Stimulated activated CD4-positive, alpha-beta T cell treated with anti-CD3 and anti-CD28 coated beads, Interleukin-2, amount 100 ng/mL, for 4 hours (primary cell): Measurements from ENCODE around the gene SNRNP70.
"Not testable (repeated sequence)": the region's sequence is repeated elsewhere in the genome, so short reads cannot be mapped to it uniquely, and the experiment has no call there.

ENCODE experiments used
- DNase-seq: peaks from one replicate; pipeline ENCODE4 v3.0.0-alpha.2; 2020; ENCODE audit warnings: low read depth

The SNRNP70 gene

DNA sequence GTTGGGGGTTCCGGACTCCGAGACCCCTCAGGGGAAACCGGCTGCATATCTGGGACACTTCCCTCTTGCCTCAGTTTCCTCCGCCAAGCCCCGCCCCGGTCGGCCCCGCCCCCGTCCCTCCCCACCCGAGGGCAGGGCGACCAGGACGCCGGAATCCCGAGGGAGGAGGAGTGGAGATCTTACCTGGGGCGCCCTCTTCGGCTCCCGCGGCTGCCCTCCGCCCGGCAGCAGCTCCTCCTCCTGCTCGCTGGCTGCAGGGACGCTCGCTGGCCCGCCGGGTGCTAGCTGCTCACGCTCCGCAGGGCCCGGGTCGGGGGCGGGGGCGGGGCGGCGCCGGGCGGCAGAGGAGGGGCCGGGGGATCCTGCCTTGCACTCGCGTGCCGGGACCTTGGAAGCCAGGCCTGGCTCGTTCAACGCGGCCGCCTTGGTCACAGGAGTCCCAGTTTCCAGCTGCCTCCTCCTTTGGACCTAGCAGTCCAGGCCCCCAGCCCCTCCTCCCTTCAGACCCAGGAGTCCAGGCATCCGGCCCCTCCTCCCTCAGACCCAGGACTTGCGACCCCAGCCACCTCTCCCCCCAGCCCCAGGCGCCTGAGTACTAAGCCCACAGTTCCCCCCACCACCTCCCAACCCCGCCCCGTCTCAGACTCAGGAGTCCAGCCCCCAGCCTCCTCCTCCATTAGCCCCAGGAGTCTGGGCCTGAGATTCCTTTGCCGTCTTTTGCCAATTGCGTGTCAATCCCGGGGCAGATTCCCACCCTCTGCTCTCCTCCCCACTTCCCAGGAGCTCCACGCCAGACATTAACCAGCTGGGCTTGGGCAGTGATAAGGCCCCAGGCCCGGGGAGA lies 20.3 kb upstream of the SNRNP70 start, which contains the start of gene NTF4:
Gene NTF4, minus strand, starts transcription at position 51 of the 844 bp plus-strand sequence. CDS start 2,821 bp downstream, outside the sequence.
- DNase-seq: no peak

DNA sequence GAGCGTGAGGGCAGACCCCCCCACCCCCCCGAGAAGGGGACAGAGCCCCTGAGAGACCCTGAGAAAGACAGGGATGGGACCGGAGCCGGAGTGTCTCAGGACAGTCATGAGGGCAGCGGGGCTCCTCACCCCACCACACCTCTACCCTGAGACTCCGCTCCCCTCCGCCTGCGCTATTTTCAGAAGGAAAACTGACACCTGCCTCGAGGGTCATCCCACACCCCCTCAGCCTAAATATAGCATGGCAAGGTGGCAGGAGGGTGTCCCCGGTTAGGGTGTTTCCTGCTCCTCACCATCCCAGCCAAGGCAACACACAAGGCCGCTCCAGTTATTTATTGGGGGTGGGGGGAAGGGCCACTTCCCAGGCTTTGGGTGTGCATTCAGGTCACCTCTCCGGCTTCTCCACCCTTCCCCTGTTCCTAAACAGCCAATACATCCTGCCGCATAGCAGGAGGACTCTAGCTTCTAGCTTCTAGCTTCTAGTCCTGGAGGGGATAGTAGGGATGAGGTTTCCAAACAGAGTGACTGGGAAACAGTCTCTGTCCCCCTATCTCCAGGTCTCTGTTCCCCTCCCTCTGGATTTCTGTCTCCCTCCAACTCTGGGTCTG lies 19.2 kb upstream of the SNRNP70 start:
- no peak for DNase-seq

DNA sequence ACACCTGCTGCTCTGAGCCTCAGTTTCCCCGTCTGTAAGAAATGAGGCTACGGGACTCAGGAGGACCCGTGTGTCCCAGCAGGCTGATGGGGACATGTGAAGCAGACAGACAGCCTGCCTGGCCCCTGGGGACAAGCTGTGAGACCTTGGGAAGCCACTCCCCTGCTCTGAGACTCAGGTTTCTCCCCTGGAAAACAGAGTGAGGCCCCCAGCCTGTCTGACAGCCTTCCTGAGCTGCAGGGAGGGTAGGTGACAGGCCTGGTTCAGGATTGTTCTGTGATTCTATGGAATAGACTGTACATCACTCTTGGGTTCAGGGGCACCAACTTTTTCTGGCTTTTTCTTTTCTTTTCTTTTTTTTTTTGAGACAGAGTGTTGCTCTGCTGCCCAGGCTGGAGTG lies 17.7 kb upstream of the SNRNP70 start:
- DNase-seq: no peak

DNA sequence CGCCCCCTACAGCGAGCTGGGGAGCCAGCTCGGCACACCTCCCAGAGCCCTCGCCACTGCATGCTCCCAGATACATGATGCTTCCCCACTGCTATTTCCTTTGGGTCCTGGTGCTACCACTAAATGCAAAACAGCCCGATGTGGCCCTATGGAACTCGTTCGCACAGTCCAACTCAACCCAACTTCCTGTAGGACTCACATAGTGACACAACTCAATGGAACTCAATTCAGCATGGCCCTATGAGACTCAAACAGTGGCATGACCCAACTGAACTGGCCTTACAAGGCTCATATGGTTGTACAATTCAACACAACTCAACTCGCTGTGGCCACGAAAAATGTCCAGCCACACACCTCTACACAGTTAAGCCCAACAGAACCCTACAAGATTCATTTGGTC lies 16.2 kb upstream of the SNRNP70 start:
- no peak for DNase-seq

DNA sequence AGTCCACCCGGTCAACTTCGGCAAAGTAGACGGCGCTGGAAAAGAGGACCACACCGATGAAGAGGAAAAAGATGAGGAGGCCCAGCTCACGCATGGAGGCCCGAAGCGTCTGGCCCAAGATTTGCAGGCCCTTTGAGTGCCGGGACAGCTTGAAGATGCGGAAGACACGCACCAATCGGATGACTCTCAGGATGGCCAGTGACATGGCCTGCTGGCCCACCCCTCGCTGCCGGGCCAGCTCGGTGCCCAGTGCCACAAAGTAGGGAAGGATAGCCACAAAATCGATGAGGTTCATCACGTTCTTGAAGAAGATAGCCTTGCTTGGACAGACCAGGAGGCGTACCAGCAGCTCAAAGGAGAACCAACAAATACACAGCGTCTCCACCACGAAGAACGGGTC lies 14.8 kb upstream of the SNRNP70 start:
- no peak for DNase-seq

DNA sequence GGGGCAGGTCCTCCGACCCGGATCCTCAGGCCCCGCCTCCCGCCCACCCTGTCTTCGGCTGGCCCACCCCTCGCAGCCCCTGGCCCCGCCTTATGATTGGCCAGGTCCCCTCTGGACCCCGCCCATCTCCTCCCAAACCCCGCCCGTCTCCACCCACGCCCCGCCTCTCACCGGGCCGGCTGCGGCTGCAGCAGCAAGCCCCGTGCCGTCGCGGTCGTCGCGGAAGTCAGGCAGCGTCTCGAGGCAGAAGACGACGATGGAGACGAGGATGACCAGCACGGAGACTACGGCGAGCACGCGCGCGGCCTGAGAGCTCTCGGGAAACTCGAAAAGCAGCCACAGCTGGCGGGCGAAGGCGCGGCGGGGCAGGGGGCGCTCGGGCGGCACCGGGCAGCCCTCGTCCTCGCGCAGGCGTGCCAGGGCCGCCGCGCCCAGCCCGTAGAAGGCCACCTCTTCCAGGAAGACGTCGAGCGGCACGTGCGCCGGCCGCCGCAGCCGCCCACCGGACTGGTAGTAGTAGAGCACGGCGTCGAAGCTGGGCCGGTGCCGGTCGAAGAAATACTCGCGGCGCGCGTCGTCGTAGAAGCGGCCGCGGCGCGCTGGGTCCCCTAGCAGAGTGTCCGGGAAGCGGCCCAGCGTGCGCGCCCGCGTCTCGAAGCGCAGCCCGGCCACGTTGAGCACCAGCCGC lies 13.2 kb upstream of the SNRNP70 start:
- peak; percentile 34 for DNase-seq

DNA sequence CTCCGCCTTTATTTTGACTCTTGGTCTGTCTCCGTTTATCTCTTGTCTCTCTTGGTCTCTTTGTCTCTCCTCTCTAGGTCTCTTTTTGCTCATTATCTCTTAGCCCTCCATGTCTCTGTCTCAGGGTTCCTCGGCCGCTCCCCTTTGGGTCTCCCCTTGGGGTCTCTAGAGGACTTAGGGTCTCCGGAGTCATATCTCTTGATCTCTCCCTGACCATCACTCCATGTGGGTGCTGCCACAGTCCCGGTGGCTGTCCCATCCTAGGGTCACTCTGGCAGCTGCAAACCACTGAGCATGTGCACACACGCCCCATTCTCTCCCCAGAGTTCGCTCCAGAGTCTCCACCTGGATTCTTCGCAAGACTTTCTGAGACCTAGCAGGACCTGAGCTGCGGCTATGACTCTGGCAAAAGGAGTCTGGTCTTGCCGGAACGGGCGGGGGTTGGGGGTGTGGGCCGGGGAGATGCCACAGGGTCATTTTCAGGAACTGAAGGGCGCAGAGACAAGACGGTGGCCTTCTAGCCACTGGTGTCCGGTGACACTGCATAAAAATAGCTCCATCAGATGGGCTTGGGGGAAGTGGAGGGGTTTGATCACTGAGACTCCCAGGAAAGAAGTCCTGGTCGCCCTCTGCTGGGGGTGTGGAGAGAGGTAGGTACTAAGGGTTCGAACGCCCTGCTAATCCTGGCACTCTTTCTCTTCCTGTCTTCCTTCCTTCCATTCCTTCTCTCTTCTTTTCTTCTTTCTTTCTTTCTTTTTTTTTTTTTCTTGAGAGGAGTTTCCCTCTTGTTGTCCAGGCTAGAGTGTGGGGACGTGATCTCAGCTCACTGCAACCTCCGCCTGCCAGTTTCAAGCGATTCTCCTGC lies 11.5 kb upstream of the SNRNP70 start:
- no peak for DNase-seq

DNA sequence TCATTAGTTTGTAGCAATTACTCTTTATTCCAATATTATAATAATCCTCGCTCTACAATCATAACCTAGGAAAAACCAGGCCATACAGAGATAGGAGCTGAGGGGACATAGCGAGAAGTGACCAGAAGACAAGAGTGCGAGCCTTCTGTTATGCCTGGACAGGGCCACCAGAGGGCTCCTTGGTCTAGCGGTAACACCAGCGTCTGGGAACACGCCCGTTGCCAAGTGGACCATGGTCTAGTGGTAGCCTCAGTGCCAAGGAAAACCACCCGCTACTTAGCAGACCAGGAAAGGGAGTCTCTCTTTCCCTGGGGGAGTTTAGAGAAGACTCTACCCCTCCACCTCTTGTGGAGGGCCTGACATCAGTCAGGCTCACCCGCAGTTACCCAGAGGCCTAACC lies 10.4 kb upstream of the SNRNP70 start:
- DNase-seq: not testable (repeated sequence)

DNA sequence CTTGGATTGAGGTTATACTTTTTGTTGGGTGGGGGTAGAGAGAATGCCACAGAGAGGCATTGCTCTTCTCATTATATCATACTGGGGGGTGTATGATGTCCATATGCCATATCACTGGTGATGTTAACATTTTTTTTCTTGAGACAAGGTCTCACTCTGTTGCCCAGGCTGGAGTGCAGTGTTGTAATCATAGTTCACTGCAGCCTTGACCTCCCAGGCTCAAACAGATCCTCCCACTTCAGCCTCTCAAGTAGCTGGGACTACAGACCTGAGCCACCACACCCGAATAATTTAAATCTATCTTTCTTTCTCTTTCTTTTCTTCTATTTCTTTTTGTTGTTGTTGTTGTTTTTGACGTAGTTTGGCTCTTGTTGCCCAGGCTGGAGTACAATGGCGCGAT lies 4.9 kb upstream of the SNRNP70 start:
- DNase-seq: no peak

DNA sequence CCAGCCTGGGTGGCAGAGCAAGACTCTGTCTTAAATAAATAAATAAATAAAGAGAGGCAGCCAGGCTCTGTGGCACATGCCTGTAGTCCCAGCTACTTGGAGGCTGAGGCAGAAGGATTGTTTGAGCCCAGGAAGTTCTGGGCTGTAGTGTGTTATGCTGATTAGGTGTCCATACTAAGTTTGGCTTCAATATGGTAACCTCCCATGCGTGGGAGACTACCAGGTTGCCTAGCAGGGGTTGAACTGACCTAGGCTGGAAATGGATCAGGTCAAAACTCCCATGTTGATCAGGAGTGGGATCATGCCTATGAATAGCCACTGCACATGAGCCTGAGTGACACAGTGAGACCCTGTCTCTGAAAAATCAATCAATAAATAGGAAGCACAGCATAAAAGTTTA lies 4.0 kb upstream of the SNRNP70 start:
- no peak for DNase-seq

DNA sequence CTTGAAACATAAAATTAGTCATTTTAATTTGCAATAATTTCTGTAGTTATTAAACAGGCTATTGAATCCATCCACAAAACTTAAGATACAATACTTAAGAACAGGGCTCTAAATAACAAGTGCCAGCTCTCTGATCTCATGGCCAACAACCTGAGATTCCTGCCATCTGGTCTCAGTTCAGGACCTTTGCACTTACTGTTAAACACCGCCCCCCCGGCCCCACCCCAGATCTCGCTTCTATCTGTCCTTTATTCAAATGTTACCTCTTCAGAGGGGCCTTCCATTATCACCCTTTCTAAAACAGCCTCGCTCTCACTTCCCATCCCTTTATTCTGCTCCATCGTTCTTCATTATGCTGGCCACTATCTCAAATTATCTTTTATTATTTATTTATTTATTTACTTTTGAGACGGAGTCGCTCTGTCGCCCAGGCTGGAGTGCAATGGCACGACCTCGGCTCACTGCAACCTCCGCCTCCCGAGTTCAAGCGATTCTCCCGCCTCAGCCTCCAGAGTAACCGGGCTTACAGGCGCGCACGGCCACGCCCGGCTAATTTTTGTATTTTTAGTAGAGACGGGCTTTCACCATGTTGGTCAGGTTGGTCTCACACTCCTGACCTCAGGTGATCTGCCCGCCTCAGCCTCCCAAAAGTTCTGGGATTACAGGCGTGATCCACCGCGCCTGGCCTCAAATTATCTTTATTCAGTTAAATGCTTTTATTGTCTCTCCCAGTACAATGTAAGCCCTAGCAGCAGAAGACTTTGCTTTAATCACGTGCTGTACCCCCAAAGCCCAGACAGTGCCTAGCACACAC lies 838 bp upstream of the SNRNP70 start:
- DNase-seq: no peak

DNA sequence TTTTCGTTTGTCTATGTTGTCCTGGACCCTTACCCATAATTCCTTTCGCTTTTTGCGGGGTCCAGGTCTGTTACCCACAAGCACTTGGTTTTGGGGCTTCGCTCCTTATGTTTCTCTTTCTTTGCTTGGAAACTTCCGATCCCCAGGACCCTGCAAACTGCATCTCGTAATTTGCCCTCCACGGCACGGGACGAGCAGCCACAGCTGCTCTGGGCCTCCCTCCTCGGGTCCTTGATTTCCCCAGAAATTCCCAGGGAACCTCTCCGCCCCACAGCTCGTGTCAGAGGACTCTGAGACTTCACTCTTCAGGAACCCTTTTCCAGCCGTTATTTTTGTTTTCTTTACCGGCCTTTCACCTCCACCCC lies 599 bp downstream of the SNRNP70 start:
- no peak for DNase-seq

DNA sequence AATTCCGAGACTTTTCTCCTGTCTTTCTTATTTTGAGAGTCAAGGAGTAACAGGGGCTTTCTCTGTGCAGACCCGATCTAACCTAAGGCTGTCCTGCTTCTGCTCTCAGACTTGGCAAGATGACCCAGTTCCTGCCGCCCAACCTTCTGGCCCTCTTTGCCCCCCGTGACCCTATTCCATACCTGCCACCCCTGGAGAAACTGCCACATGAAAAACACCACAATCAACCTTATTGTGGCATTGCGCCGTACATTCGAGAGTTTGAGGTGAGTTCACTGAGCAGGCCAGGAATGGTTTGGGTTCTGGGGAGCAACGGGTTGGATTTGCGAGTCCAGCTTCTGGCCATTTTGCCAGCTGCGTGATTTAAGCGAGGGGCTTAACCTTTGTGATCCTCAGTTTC lies 1.0 kb downstream of the SNRNP70 start:
- no peak for DNase-seq

DNA sequence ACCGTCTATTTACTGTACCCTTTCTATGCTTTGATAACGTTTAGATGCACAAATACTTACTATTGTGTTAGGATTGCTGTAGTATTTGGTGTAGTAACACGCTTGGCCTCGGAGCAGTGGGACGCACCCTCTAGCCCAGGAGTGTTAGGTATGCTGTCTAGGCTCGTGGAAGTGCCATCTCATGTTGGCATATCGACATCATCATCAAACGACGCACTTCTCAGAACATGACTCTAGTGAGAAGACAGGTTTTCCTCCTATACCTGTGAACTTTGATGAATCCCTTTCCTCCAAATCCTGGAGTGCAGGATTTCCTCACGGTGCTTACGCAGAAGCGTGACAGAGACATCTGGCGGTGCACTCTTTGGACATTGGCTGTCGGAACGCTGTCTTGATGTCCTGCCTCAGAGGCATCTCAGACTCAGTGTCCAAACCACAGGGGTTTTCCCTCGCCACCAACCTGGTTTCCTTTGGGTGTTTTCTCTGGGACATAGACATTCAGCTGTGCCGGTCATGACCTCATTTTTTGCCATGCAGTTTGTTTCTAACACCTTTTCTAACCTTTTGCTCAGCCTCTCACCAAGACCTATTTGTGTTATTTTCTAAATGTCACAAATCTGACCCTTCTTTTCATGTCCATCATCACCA lies 6.3 kb downstream of the SNRNP70 start:
- no peak for DNase-seq

DNA sequence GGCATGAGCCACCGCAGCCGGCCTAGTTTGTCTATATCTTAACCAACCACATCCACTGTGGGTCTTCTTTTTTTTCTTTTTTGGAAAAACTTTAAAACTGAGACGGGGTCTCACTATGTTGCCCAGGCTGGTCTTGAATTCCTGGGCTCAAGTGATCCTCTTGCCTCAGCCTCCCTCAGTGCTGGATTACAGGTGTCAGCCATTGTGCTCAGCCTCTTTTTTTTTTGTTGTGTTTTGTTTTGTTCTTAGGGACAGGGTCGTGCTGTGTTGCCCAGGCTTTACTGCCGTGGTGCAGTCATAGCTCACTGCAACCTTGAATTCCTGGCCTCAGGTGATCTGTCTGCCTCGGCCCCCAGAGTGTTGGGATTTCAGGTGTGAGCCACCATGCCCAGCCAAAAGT lies 7.4 kb downstream of the SNRNP70 start:
- DNase-seq: no peak

DNA sequence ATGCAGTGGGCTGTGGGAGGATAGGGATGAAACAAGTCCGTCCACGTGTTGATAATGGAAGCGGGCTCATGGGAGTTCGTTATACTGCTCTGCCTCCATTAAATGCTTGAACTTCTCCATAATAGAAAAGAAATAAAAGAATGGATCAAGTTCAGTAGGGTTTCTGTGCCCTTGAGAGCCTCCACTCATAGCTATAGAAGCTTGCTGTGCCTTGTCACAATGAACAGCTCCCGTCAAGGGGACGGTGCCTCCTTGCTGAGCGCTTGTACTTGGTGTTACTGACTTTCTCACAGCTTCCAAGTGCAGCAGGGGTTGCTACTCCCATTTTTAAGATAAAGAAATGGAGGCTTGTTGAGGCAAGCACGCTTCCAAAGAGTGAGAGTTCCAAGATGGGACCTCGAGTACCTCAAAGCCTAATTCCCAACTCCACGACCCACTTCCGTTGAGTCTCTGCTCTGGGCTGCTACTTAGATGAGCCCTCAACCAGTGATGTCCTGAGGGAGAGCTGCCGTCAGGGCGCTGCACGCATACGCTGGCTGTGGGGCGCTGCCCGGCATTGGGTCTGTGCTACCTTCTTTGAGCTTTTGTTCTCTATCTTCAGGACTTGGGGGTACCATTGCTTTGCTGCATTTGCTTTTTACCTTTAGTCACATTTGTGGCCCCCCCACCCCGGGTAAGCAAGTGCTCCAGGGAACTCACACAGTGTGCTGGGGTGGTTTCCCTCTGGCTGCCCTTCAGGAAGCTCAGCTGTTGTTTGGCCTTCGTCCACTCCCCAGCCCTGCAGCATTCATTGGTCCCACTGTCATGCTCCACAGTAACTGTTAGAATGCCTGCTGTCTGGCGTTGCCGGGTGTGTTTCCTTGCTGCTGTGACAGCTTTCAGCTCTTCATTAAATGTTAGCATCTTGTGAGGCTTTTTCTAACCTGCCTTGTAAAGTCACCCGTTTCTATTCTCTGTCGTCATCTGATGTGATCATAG lies 9.5 kb downstream of the SNRNP70 start:
- no peak for DNase-seq

DNA sequence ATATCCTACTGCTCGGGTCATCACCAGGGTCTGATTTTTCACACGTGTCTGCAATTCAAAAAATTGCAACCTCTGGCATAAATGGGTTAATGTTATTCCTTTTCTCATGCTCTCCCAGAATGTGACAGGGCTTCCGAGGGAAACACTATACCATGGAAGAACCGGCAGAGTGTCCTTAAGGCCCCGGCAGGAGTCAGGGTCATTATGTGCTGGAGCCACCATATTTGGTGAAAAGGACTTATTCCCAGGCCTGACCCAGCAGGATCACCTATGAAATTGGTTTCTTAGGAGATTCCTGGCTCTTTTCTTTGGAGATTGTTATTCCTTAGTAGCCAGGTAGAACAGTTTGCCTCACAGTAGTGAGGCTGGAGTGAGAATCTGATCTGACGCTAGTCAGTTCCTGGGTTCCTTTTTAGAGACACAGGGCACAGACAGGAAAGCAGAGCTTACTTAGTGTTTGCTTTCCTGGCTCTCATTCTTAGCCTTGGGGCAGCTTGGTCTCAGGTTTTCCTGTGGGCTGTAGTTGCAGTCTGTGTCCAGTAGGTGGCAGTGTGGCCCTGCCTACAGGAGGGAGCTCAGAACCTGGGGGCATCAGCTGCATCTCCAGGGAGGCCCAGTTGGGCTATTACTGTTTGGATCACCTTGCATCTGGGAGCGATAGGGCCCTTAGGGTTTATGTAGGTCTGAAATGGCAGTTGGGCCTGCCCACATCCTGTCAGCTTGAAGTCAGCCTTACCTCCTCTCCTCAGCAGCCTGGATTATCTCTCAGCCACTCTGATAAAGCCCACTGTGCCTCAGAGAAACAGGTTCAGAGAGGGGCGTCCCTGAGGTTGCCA lies 12.4 kb downstream of the SNRNP70 start:
- DNase-seq: peak; percentile 57

DNA sequence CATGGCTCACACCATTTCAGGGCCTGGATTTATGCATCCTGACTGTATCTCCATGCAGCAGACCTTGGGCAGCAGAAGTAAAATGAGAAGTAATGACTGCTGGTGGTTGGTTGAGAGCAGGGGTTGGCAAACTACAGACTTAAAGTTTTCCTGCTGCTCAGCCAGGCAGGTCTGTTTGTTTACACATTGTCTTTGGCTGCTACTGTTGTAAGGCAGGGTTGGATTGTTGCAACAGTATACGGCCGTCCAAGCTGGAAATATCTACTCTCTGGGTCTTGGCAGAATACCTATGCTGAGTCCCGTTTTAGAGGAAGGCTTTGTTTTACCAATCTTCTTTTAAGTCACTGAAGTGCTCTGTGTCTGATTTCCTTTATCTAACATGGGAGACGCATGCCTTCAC lies 13.5 kb downstream of the SNRNP70 start:
- no peak for DNase-seq

DNA sequence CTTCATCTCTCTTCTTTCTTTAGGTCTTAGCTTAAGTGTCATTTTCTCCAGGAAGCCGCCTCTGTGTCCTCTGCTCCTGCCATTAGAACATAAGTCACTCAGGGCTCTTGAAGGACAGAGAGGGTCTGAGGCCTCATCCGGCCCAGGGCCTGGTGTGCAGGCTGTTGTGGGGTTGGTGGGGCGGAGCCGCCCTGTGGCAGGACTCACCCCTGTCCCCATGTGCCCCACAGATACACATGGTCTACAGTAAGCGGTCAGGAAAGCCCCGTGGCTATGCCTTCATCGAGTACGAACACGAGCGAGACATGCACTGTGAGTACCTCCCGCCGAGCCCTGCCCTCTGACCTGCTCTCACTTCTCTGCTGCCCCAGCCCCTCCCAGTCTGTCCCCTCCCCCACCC lies 15.9 kb downstream of the SNRNP70 start:
- no peak for DNase-seq
